LNCAP (cell line): ENCODE measurements around the gene MRPL38.

Experiments used
- TF ChIP-seq, protein P1 (sequence below): fragments of 450-650 bp; IDR thresholded peaks from 2 replicates; pipeline ENCODE4 v1.5.1; 2017; ENCODE audit warnings: mild to moderate bottlenecking

Gene MRPL38

DNA sequence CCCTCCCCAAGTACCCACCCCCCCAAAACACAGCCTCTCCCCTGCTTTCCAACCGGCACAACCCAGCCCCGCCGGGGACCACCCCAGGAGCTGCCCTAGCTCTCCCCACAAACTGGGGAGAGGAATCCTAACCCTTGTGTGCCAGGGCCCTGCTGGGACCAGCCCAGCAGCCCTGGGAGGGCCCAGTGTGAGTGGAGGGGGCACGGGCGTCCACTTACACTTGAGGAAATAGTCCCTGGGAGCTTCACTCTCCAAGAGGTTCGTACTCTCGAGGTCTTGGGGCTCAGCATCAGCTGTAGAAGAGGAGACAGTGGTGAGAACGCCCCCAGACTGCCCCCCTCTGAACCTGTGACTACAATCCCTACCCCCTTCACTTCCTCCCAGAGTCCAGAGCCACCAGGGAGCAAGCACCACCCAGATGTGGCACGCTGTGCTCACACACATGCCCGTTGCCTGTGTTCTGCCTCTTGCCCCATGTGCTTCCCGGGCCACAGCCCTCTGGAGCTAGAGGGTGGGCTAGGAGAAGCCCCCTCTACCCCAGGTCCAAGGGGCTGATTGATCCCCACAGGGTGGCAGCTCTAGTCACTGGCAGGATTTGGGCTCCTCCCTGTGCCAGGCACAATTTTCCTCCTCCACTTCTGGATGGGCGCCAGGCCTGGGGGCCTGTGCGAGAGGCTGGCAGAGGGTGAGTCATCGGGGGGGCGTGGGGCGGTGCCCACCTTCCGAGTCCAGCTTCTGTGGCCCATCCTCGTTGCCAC is 29.3 kb downstream of the MRPL38 start:
- TF ChIP-seq, protein P1, sequence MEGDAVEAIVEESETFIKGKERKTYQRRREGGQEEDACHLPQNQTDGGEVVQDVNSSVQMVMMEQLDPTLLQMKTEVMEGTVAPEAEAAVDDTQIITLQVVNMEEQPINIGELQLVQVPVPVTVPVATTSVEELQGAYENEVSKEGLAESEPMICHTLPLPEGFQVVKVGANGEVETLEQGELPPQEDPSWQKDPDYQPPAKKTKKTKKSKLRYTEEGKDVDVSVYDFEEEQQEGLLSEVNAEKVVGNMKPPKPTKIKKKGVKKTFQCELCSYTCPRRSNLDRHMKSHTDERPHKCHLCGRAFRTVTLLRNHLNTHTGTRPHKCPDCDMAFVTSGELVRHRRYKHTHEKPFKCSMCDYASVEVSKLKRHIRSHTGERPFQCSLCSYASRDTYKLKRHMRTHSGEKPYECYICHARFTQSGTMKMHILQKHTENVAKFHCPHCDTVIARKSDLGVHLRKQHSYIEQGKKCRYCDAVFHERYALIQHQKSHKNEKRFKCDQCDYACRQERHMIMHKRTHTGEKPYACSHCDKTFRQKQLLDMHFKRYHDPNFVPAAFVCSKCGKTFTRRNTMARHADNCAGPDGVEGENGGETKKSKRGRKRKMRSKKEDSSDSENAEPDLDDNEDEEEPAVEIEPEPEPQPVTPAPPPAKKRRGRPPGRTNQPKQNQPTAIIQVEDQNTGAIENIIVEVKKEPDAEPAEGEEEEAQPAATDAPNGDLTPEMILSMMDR = no peak

DNA sequence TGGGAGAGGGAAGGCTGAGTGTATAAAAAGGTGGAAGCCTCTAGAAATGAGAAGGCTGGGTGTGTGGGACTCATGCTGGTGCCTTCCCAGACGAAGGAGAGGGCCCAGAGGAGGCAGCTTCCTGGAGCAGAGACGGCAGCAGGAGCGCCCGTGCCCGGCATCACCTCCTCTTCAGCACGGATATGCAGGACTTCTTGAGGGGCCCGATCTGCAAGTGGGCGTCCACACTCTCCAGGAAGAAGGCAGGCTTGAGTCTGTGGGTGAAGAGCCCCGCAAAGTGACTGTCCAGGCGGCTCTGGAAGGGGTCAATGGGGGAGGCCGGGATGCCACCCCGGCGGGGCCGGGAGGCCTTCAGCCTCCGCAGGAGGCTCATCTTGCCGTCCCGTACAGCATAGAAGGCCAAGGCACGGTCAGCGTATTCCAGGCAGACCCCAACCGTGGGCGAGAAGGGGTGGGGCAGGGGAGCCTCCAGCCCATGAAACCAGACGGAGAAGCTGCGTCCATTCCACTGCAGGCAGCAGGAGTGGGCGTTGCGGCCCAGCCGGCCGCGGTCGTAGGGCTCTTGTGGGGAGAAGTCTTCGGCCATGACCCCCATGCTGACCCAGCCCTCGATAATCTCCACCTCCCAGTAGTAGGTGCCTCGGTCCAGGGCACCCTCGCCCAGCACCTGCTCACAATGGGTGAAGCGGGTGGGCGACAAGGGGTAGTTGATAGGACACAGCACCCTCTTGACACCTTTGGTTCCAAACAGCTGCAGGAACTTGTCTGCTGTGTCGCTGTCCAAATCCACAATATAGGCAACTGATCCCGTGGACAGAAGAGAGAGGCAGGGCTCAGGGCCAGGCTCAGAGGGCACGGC is 30.1 kb downstream of the MRPL38 start:
- TF ChIP-seq, protein P1 = no peak

DNA sequence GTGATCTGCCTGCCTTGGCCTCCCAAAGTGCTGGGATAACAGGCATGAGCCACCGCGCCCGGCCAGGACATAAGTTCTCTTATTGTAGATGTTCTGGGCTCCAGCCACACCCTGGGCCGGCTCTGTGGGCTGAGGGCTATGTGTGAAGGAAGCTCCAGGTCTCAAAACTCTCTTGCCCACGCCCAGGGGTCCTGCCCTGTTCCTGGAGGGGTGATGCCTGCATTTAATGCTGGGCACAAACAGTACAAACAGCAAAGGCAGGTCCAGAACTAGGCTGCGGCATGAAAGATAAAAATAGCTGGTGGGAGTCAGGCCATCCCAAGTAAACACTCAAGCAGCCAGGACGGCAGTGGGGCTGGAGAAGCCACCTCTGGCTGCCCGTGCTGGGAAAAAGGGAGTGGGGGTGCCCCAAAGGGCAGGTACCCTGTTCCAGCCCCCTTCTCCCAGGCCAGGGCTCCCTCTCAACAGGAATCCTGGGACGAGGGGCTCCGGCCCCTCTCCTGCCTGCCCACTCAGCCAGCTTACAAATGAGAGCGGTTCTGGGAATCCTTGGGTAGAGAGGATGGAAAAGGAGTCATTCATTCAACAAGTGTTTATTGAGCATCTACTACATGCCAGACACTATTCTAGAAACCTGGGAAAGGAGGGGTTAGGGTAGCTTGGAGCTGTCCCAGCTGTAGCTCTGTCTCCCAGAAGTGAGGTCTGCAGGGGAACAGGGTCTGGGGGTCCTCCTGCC is 30.9 kb downstream of the MRPL38 start:
- TF ChIP-seq, protein P1 = no peak

DNA sequence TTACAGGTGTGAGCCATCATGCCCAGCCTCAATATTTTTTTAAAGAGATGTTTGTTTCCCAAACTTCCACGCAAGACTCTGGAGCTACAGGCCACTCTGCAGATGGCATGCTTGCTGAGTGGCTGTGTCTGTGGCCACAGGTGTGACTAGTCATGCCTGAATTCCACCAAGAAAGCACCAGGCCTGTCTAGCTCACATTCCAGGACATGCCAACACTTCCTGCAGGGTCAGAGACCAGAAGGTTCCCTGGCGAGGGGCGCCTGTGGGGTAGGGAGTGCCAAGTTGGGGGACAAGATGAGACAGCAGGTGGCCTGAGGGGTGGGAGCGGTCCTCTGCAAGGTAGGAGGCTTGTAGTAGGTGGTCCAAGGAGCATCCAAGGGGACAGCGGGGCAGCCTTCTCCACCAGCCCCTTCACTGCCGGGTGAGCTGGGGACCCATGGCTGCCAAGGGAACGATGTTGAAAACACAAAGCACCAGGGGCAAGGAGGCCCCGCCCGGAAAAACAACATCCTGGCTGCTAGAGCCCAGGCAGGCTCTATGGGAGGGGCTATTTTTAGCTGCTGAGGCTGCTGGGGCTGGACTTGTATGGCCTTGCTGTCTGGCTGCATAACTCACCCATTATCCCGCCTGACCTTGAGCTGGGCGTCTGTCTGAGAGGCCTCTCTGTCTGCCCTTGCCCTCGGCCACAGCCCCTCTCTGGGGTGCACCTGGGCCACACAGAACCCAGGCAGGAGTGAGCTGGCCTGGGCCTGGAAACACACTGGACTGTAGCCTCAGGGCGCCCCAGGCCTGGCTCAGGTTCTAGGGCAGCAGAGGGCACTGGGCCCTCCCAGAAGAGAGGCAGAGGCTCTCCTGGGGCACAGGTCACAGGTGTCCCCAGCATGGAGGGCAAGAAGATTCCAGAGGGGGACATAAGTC is 32.0 kb downstream of the MRPL38 start:
- TF ChIP-seq, protein P1 = no peak

DNA sequence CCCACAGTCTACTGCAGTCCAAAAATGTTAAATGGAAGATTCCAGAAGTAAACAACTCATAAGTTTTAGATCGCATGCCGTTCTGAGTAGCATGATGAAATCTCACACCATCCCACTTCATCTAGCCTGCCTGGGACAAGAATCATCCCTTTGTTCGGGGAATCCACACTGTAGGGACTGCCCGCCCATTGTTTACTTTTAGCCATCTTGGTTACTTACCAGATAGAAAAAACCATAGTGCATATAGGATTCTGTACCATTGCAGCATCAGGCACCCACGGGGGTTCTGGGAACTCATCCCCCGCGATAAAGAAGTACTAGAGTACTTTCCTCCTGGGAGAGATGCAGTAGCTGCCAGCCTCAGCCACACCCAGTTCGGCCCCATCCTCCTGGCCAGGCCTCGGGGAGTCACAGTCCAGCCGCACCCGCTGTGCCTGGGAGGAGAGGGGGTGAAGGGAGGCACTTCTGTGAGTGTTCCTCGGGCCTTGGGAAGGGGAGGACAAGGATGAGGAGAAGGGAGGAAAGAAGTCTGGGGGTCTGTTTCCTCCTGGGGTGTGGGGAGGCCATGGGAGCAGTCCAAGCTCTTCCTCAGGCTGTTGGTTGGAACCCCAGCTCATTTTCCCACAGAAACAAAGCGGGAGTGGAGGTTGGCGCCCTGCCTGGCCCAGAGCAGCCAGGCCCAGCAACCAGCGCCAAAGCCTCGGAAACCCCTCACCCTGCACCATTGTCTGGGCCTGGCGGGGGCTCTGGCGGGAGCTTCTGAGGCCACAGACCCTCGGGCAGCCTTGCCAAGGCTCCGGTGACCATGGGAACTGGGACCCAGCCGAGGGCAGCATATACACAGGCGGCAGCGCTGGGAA is 35.2 kb downstream of the MRPL38 start:
- TF ChIP-seq, protein P1 = no peak

DNA sequence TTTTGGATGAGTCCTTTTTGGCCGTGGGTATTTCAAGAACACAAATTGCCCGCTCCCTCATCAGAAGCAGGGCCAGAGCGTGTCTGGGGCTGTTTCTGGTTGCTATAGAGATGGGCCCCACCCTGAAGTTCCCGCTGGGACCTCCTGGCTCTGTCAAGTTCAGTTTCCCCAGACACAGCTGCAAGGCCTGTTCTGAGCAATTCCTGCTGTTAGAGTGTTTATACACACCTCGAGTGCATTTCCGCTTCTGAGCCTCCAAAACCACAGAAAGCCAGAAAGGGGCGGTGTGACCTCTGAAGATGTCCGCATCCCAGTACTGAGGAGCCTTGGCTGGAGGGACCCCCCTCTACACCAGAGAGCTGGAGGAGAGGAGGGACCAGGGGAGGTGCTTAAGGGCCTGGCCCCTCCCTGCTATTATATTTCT is 40.2 kb downstream of the MRPL38 start:
- TF ChIP-seq, protein P1 = no peak
